ENCODE data around the gene DSCAM.

DSCAM gene

GRCh38 chr21:40620386-40621145 lies 226.4 kb downstream of the DSCAM start:
- TF ChIP-seq, protein P1, sequence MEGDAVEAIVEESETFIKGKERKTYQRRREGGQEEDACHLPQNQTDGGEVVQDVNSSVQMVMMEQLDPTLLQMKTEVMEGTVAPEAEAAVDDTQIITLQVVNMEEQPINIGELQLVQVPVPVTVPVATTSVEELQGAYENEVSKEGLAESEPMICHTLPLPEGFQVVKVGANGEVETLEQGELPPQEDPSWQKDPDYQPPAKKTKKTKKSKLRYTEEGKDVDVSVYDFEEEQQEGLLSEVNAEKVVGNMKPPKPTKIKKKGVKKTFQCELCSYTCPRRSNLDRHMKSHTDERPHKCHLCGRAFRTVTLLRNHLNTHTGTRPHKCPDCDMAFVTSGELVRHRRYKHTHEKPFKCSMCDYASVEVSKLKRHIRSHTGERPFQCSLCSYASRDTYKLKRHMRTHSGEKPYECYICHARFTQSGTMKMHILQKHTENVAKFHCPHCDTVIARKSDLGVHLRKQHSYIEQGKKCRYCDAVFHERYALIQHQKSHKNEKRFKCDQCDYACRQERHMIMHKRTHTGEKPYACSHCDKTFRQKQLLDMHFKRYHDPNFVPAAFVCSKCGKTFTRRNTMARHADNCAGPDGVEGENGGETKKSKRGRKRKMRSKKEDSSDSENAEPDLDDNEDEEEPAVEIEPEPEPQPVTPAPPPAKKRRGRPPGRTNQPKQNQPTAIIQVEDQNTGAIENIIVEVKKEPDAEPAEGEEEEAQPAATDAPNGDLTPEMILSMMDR (conservative IDR thresholded peaks at IDR 0.05), result no peak
- H3K27ac ChIP-seq, result no peak overlapping the region

DNA sequence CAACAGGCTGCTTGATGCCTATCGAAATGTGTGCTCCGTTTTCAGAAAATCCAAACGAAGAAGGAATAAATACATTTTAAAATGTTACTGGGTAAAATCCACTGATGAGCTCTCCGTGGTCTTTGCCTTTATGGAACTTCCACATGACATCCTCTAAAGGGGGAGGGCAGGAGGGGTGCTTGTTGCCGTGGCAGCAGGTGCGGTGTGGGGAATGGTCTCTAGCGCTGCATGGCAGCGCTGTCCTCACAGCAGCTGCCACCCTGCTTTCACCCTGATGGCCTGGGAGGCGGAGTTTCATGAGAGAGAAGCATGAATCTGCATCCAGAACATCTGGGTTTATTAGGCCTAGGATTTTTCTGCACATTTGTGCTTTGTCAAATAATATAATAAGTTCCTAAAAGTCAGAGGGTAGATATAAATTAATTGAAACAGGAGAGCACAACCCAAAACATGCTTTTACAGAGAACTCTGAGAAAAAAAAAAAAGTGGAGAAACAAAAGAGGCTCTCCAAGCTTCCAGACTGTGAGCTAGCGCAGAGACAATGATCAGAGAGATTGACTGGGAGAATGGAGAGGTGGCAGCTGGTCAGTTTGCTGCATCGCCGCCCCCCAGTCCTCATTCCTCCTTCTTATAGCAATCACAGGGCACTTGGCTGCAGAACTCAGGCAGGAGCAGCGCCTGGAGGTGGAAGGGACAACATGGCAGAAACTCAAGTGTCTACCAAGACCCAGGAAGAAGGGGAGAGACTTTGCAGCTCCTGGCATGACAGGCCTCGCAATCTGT lies 228.6 kb downstream of the DSCAM start:
- TF ChIP-seq, protein P1 (conservative IDR thresholded peaks at IDR 0.05), result no peak
- H3K27ac ChIP-seq, result no peak overlapping the region

DNA sequence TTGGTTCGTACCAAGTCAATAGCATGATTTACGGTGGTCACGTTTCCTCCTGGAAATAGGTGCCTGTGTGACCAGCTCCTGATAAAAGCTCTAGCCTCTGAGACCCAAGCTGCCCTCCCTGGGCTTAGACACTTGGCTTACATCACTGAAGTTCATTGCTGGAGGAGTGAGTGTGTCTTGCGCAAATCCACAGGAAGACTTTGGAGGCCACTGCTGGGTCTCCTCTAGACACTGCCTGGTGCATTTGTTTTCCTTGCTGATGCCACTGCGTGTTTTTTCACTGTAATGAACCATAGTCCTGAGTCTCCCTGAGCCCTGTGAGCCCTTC lies 230.6 kb downstream of the DSCAM start:
- H3K27ac ChIP-seq, result peak overlapping the region; percentile 21; the same call in 1 of the 2 replicates
- TF ChIP-seq, protein P1 (conservative IDR thresholded peaks at IDR 0.05), result no peak

DNA sequence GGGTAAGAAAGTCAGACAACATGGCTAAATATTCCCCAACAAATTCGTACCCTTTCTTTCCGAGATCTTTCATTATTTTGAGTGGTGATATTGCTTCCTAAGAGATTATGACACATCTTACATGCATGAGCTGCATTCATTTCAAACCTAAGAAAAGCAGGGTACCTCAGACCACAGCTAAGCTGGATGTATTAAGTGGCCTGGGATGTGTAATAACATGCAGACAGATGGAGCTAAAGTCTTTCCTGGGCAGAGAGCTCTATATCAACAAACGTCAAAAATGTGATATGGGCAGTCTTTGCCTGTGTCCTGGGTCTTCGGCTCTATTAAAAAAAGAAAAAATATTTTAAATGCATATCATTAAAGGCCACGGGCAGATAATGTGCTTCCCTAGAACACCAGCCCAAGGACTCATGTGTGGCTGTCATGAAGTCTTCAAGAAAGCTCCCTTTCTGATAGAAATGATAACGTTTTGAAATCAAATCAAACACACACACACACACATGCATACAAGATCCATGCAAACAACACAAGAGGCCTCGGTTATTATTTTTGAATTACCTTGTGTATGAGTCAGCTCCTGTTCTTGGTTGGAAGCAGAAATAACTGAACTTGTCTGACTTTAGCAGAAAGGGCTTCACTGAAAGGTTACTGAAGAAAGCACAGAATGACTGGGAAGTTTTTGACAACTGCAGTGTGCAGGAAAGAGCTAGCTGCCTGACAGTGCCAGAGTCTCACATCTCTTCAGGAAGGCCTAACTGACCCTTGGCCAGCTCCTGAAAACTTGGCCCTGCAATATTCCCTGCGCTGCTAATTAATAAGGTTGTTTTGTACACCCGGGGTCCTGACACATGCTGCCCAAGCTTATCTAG lies 231.2 kb downstream of the DSCAM start:
- TF ChIP-seq, protein P1 (conservative IDR thresholded peaks at IDR 0.05), result peak; percentile 69
- peak overlapping the region; percentile 21 for H3K27ac ChIP-seq

DNA sequence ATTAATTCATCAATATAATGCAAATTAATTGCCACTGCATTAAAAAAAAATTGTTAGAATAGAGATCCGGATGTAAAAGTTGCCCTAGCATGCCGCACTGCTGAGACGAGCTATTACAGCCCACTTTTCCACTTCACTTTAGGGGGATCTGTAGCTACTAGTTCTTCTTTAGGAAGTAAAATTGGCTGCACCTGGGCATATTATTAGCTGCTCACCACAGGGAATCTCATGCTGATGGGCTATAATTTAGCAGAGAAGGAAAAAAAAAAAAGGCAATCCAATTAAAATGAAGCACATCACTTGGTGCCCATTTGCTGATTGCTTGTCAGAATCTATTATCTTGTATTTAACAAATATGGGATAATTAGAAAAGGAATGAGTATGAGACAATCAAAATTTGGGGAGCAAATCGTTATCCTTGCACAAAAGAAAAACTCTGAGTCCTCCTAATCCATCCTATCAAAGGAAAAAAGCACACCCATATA lies 233.4 kb downstream of the DSCAM start:
- TF ChIP-seq, protein P1 (conservative IDR thresholded peaks at IDR 0.05), result no peak
- no peak overlapping the region for H3K27ac ChIP-seq

GRCh38 chr21:40610345-40610744 lies 236.6 kb downstream of the DSCAM start:
- TF ChIP-seq, protein P1 (conservative IDR thresholded peaks at IDR 0.05), result no peak
- H3K27ac ChIP-seq, result no peak overlapping the region

DNA sequence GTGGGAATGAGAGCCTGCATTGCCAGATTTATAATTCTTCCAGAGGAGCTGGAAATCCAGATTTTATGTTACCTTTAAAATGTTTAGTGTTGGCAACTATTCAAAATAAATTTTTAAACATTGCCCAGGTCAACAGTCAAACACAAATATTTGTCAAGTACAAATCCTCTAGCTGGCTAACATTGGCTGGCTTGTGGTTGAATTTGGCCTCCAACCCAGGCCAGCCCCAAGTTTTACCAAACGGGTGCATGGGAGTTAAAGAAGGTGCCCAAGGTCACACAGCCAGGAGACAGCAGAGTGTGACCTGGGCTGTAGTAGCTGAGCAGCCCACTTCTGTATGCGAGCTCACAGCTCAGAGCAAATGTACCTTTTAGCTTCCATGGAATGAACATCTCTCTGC lies 240.6 kb downstream of the DSCAM start:
- H3K27ac ChIP-seq, result peak overlapping the region; percentile 64
- TF ChIP-seq, protein P1 (conservative IDR thresholded peaks at IDR 0.05), result no peak

Measured in VCaP (cell line).